ENCODE results near the gene AFMID.
"Not testable (repeated sequence)": the region's sequence is repeated elsewhere in the genome, so short reads cannot be mapped to it uniquely, and the experiment has no call there.

DNA sequence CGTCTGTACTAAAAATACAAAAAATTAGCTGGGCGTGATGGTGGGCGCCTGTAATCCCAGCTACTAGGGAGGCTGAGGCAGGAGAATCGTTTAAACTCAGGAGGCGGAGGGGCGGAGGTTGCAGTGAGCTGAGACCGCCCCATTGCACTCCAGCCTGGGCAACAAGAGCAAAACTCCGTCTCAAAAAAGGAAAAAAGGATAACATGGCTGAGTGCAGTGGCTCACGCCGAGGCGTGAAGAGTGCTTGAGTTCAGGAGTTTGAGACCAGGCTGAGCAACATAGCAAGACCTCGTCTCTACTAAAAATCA is 47.3 kb upstream of the AFMID start:
- not testable (repeated sequence) for TF ChIP-seq EZH2phosphoT487 (IDR thresholded peaks at IDR 0.05; ENCODE audit: low read length); EZH2 (optimal IDR thresholded peaks at IDR 0.05; ENCODE audit: low read depth, low read length)
- TF ChIP-seq, protein P1, sequence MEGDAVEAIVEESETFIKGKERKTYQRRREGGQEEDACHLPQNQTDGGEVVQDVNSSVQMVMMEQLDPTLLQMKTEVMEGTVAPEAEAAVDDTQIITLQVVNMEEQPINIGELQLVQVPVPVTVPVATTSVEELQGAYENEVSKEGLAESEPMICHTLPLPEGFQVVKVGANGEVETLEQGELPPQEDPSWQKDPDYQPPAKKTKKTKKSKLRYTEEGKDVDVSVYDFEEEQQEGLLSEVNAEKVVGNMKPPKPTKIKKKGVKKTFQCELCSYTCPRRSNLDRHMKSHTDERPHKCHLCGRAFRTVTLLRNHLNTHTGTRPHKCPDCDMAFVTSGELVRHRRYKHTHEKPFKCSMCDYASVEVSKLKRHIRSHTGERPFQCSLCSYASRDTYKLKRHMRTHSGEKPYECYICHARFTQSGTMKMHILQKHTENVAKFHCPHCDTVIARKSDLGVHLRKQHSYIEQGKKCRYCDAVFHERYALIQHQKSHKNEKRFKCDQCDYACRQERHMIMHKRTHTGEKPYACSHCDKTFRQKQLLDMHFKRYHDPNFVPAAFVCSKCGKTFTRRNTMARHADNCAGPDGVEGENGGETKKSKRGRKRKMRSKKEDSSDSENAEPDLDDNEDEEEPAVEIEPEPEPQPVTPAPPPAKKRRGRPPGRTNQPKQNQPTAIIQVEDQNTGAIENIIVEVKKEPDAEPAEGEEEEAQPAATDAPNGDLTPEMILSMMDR (IDR thresholded peaks at IDR 0.05; ENCODE audit: low read length): not testable (repeated sequence)
